Measurements from ENCODE around the gene SSTR3.

The SSTR3 gene

DNA sequence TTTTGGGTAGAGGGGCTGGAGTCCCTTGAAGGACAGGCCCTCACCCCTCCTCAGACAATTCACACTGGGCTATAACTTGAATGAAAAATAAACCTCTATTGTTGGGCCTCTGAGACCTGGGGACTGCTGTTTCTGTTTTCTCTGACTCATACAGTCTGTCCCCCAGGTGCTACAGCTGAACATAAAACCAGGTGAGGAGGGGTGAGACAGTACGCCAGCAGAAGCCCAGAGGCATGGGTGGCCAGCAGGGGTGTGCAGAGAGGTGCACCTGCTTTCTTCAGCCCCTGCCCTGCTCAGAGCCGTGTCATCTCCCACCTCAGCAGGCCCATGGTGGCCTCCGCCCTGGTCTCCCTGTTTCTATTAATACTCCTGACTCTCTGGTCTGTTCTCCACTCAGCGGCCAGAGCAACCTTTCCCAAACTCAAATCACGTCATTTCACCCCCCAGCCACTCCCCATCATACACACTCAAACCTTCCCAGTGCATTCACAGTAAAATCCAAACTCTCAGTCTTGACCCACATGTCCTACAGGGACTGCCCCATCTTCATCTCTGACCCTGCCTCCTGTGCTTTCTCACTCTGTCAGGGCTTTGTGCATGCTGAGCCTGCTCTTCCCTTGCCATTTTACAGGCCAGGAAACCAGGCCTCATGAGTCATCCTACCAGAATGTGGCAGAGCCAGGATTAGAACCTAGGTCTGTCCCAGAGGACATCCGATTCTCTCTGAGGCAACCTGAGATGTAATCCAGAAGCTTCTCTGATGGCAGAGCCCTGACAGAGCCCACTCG lies 57.2 kb downstream of the SSTR3 start:
- TF ChIP-seq, protein P1, sequence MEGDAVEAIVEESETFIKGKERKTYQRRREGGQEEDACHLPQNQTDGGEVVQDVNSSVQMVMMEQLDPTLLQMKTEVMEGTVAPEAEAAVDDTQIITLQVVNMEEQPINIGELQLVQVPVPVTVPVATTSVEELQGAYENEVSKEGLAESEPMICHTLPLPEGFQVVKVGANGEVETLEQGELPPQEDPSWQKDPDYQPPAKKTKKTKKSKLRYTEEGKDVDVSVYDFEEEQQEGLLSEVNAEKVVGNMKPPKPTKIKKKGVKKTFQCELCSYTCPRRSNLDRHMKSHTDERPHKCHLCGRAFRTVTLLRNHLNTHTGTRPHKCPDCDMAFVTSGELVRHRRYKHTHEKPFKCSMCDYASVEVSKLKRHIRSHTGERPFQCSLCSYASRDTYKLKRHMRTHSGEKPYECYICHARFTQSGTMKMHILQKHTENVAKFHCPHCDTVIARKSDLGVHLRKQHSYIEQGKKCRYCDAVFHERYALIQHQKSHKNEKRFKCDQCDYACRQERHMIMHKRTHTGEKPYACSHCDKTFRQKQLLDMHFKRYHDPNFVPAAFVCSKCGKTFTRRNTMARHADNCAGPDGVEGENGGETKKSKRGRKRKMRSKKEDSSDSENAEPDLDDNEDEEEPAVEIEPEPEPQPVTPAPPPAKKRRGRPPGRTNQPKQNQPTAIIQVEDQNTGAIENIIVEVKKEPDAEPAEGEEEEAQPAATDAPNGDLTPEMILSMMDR (IDR thresholded peaks at IDR 0.05): no peak
- H3K4me1 Mint-ChIP-seq: peaks cover 10% of the 10 kb centered on the region
- H3K27me3 Mint-ChIP-seq (ENCODE audit: low read depth, poor library complexity): peaks cover 36% of the 10 kb centered on the region
- H3K9me3 Mint-ChIP-seq: peaks cover 23% of the 10 kb centered on the region
- no peak overlapping the region for H3K4me3 Mint-ChIP-seq
- H3K27ac Mint-ChIP-seq: no peak overlapping the region
- no peak for DNase-seq
- peaks cover 5% of the 10 kb centered on the region for H3K36me3 Mint-ChIP-seq (ENCODE audit: low read depth)
